SK-N-SH (cell line): ENCODE data around the gene MRPL54. TPM values are rescaled to one million over a fixed set of nuclear protein-coding genes. Genes with fewer than 3 reads are reported as not detected.

Experiments
- CTCF ChIA-PET: fragments of 300-600, 350-600 bp; formaldehyde crosslinking; extraction: SDS; loops from one replicate; lab custom pipeline; 2021; lab: Yijun Ruan, JAX
- POLR2A ChIA-PET: fragments of 350-600 bp; sonication (Branson Sonifier 250); formaldehyde crosslinking; extraction: SDS; loops from one replicate; lab custom pipeline; 2020; ENCODE audit warnings: antibody characterized with exemption, inconsistent platforms; lab: Yijun Ruan, JAX
- DNase-seq: peaks from one replicate; pipeline ENCODE4 v3.0.0; 2012
- H2AFZ ChIP-seq: fragments of 200-600 bp; sonication (generic); 2 replicates; pipeline ENCODE4 v1.8.1; 2016; ENCODE audit warnings: antibody characterized with exemption, mild to moderate bottlenecking, low read depth
- H3F3A ChIP-seq: fragments of 200-600 bp; sonication (generic); replicated peaks from 2 replicates; pipeline ENCODE3; 2016; ENCODE audit warnings: antibody characterized with exemption, mild to moderate bottlenecking; ENCODE audit not compliant: insufficient read depth
- H3K27ac ChIP-seq, 2 experiments: fragments of 200-500 bp in 1 of 2; fragments of 200-600 bp in 1 of 2; sonication (Bioruptor generic) in 1 of 2; sonication (generic), shearing (Covaris generic) in 1 of 2; 2 replicates each; pipeline versions ENCODE4 v1.5.1 to v1.6.1; 2014 to 2016; ENCODE audit warnings: low read depth in 2 of 2, inconsistent platforms in 1 of 2, low read length in 1 of 2, mild to moderate bottlenecking in 1 of 2, mixed read lengths in 1 of 2
- H3K27me3 ChIP-seq: fragments of 200-600 bp; sonication (generic), shearing (Covaris generic); 2 replicates; pipeline ENCODE4 v1.6.1; 2016; ENCODE audit warnings: mixed run types; ENCODE audit not compliant: insufficient read depth
- H3K36me3 ChIP-seq, 2 experiments: fragments of 200-500 bp in 1 of 2; fragments of 200-600 bp in 1 of 2; sonication (Bioruptor generic) in 1 of 2; sonication (generic) in 1 of 2; replicated peaks in 1 of 2; 2 replicates each; pipeline versions ENCODE3 to v1.5.1; 2014 to 2016; ENCODE audit warnings: low read length in 1 of 2, mild to moderate bottlenecking in 1 of 2; ENCODE audit not compliant: insufficient read depth in 2 of 2, control insufficient read depth in 1 of 2
- H3K4me1 ChIP-seq, 2 experiments: fragments of 200-500 bp in 1 of 2; fragments of 200-600 bp in 1 of 2; sonication (Bioruptor generic) in 1 of 2; sonication (generic), shearing (Covaris generic) in 1 of 2; 2 replicates each; pipeline versions ENCODE4 v1.5.1 to v1.6.1; 2014 to 2016; ENCODE audit warnings: low read depth in 1 of 2, low read length in 1 of 2, mixed run types in 1 of 2; ENCODE audit not compliant: insufficient read depth in 2 of 2, control insufficient read depth in 1 of 2
- H3K4me2 ChIP-seq: fragments of 200-600 bp; sonication (generic), shearing (Covaris generic); 2 replicates; pipeline ENCODE4 v1.6.1; 2017; ENCODE audit warnings: mixed run types
- H3K4me3 ChIP-seq, 2 experiments: fragments of 200-500 bp in 1 of 2; fragments of 200-600 bp in 1 of 2; sonication (Bioruptor generic) in 1 of 2; sonication (generic), shearing (Covaris generic) in 1 of 2; 2 replicates each; pipeline versions ENCODE4 v1.5.1 to v1.8.1; 2014 to 2016; ENCODE audit warnings: low read depth in 2 of 2, inconsistent platforms in 1 of 2, low read length in 1 of 2, mild to moderate bottlenecking in 1 of 2, mixed read lengths in 1 of 2, moderate library complexity in 1 of 2
- H3K79me2 ChIP-seq: fragments of 200-600 bp; sonication (generic); 2 replicates; pipeline ENCODE4 v1.8.1; 2017; ENCODE audit warnings: mild to moderate bottlenecking; ENCODE audit not compliant: insufficient read depth
- H3K9ac ChIP-seq: fragments of 200-600 bp; sonication (generic); 2 replicates; pipeline ENCODE4 v1.6.1; 2017; ENCODE audit warnings: mixed run types
- H3K9me2 ChIP-seq: fragments of 200-600 bp; sonication (generic); 2 replicates; pipeline ENCODE4 v1.6.1; 2017; ENCODE audit warnings: mixed run types
- H3K9me3 ChIP-seq: fragments of 200-600 bp; sonication (generic); 2 replicates; pipeline ENCODE4 v1.6.1; 2017; ENCODE audit warnings: mixed run types, mild to moderate bottlenecking, moderate library complexity
- H4K20me1 ChIP-seq: fragments of 200-600 bp; sonication (generic); 2 replicates; pipeline ENCODE4 v1.6.1; 2017; ENCODE audit warnings: mild to moderate bottlenecking, mixed run types; ENCODE audit not compliant: insufficient read depth
- CHD2 ChIP-seq: fragments of 150-350 bp; IDR thresholded peaks from 2 replicates; pipeline ENCODE4 v1.6.1; 2018; ENCODE audit warnings: low read length; ENCODE audit not compliant: partially characterized antibody
- ELF1 ChIP-seq: IDR thresholded peaks from 2 replicates; pipeline ENCODE4 v1.4.0; 2012
- FOSL2 ChIP-seq: IDR thresholded peaks from 2 replicates; pipeline ENCODE4 v1.4.0; 2012; ENCODE audit warnings: low read depth, mild to moderate bottlenecking, moderate library complexity, borderline replicate concordance
- FOXJ3 ChIP-seq: sonication (generic); formaldehyde crosslinking; IDR thresholded peaks from 2 replicates; pipeline ENCODE4 v1.5.1; 2020; ENCODE audit warnings: mild to moderate bottlenecking, missing genetic modification reagents
- FOXM1 ChIP-seq: IDR thresholded peaks from 2 replicates; pipeline ENCODE4 v1.4.0; 2012; ENCODE audit warnings: low read depth, mild to moderate bottlenecking
- GABPA ChIP-seq: IDR thresholded peaks from 2 replicates; pipeline ENCODE4 v1.4.0; 2012; ENCODE audit warnings: low read depth, mild to moderate bottlenecking
- JUND ChIP-seq: IDR thresholded peaks from 2 replicates; pipeline ENCODE4 v1.4.0; 2012
- MXI1 ChIP-seq: IDR thresholded peaks from 2 replicates; pipeline ENCODE4 v1.6.1; 2012; ENCODE audit warnings: mild to moderate bottlenecking, low read depth, low read length, improper control_type of control experiment
- NRF1 ChIP-seq: IDR thresholded peaks from 2 replicates; pipeline ENCODE4 v1.6.1; 2012; ENCODE audit warnings: low read depth, mild to moderate bottlenecking, low read length
- POLR2AphosphoS5 ChIP-seq: IDR thresholded peaks from 2 replicates; pipeline ENCODE4 v1.6.1; 2012; ENCODE audit warnings: low read depth, low read length
- RAD21 ChIP-seq: IDR thresholded peaks from 2 replicates; pipeline ENCODE4 v1.6.1; 2012; ENCODE audit warnings: mild to moderate bottlenecking, low read length
- RCOR1 ChIP-seq: fragments of 150-350 bp; IDR thresholded peaks from 2 replicates; pipeline ENCODE4 v1.6.1; 2017; ENCODE audit warnings: antibody characterized with exemption, low read length
- RFX5 ChIP-seq: IDR thresholded peaks from 2 replicates; pipeline ENCODE4 v1.6.1; 2012; ENCODE audit warnings: mild to moderate bottlenecking, improper control_type of control experiment, low read length
- RXRA ChIP-seq: IDR thresholded peaks from 2 replicates; pipeline ENCODE4 v1.4.0; 2012; ENCODE audit warnings: low read depth, mild to moderate bottlenecking, borderline replicate concordance
- SIN3A ChIP-seq: IDR thresholded peaks from 2 replicates; pipeline ENCODE4 v1.6.1; 2012; ENCODE audit warnings: low read depth, mild to moderate bottlenecking, low read length, moderate library complexity, borderline replicate concordance
- SMC3 ChIP-seq: IDR thresholded peaks from 2 replicates; pipeline ENCODE4 v1.6.1; 2012; ENCODE audit warnings: low read depth, low read length, improper control_type of control experiment
- TAF1 ChIP-seq: IDR thresholded peaks from 2 replicates; pipeline ENCODE4 v1.6.1; 2012; ENCODE audit warnings: low read depth, mild to moderate bottlenecking, low read length, moderate library complexity, borderline replicate concordance
- WGBS: methylation state at CpG from one replicate; pipeline ENCODE4 v1.1.6; 2017; ENCODE audit warnings: low lambda C conversion rate; 5-methylcytosine and 5-hydroxymethylcytosine counted together
- polyA plus RNA-seq, 3 experiments: library from polyadenylated mRNA; depleted of rRNA; stranded (reverse); fragments of >200 nt; gene quantifications; 2 replicates each; pipeline ENCODE4 v1.2.3, GENCODE V29; 2012
- TF ChIP-seq, protein P1 (sequence below): fragments of 150-350 bp; IDR thresholded peaks from 2 replicates; pipeline ENCODE4 v1.6.1; 2016; ENCODE audit warnings: mild to moderate bottlenecking, low read depth, low read length
- TF ChIP-seq, protein P2 (sequence below): fragments of 200-600 bp; sonication (generic); IDR thresholded peaks from 2 replicates; pipeline ENCODE4 v1.6.1; 2017; ENCODE audit warnings: antibody characterized with exemption, mild to moderate bottlenecking, moderate library complexity

The MRPL54 gene
- polyA plus RNA-seq, 1 of the 3 experiments (the other 2 are of a cell fraction): 125 TPM

DNA sequence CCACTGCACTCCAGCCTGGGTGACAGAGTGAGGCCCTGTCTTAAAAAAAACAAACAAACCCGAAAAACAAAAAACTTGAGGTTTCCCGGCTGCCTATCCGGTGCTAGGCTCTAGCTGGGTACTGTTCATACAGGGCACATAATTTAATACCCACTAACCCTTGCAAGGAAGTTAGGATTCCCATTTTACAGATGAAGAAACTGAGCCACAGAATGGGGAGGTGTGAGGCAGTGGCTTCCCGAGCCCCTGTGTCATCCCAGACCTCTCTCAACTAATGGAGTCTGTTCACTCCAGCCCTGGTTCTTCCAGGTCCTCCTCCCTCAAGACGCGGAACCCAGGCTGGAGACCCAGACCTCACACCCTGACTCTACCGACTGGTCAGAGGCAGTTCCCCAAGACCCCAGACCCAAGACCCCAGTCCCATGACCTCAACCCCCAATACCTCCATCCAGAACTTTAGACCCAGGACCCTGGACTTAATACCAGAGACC, 1.6 kb upstream of the MRPL54 start:
- no peaks in the 10 kb centered on the region for H3K9me2 ChIP-seq
- no peaks in the 10 kb centered on the region for H4K20me1 ChIP-seq
- H3K9ac ChIP-seq: peak overlapping the region; percentile 96
- H3K4me3 ChIP-seq: peak overlapping the region; percentile 73 to 94
- no peaks in the 10 kb centered on the region for H3K9me3 ChIP-seq
- H3F3A ChIP-seq: no peaks in the 10 kb centered on the region
- CTCF ChIA-PET: interaction anchor here (0.6 to 2.5 kb wide), 6 partner anchors 10 to 409 kb away, joined by 3 to 13 read pairs (median 4); partner anchors contain the start of gene ATCAY
- H2AFZ ChIP-seq: peak overlapping the region; percentile 87
- TF ChIP-seq POLR2AphosphoS5 (no peak), JUND (no peak), RAD21 (no peak), TAF1 (no peak), FOSL2 (no peak), RXRA (no peak), FOXJ3 (CRISPR knock-in tag) (no peak), RFX5 (no peak)
- TF ChIP-seq, protein P1, sequence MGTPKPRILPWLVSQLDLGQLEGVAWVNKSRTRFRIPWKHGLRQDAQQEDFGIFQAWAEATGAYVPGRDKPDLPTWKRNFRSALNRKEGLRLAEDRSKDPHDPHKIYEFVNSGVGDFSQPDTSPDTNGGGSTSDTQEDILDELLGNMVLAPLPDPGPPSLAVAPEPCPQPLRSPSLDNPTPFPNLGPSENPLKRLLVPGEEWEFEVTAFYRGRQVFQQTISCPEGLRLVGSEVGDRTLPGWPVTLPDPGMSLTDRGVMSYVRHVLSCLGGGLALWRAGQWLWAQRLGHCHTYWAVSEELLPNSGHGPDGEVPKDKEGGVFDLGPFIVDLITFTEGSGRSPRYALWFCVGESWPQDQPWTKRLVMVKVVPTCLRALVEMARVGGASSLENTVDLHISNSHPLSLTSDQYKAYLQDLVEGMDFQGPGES: no peak
- no peak for DNase-seq
- WGBS: 40% methylated on average over 7 of the region's 7 CpGs
- H3K79me2 ChIP-seq: peaks cover 36% of the 10 kb centered on the region
- peaks cover 2 to 3% of the 10 kb centered on the region in 2 experiments for H3K36me3 ChIP-seq
- no peaks in the 10 kb centered on the region for H3K27me3 ChIP-seq
- POLR2A ChIA-PET: interaction anchor here (0.7 kb wide), 1 partner anchor 9 kb away, joined by 3 read pairs; no protein-coding TSS in a partner anchor
- H3K4me2 ChIP-seq: peak overlapping the region; percentile 92
- peak overlapping the region; percentile 41 to 68; a peak in 2 of 4 replicates for H3K27ac ChIP-seq
- peaks cover 7 to 9% of the 10 kb centered on the region in 2 experiments; a peak in 2 of 4 replicates for H3K4me1 ChIP-seq

DNA sequence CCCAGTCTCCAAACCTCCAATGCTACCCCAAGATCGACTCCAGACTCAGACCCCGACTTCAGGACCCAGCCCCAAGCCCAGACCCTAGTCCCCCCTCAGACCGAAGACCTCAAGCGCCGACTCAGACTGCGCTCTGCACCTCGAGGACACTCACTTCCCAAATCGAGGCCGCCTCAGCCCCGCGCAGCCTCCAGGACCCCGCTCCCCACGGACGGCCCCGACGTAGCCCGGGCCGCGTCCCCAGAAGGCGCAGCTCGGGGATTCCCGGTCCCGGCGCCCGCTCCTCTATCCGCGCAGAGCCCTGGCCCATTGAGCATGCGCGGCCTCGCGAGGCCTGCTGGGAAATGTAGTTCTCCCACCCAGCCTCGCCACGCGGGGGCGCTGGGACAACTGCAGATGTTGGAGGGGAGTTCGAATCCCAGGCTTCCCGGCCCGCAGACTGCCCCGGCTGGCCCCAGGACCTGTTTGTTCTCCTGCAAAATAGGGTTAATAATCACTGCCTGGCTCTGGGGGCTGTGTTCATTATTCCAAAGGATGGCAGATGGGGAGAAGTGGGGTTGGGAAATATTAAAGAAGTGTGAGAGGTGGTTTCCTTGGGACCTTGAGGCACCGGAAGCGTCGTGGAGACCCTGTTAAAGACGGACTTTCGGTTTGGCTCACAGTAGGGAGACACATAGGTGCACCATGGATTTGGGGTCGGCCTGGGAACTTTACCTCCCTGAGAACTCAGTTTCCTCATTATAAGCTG, 926 bp upstream of the MRPL54 start, which contains the start of gene APBA3:
TSS of gene APBA3 (minus strand) at position 311 of the 748 bp plus-strand sequence. CDS start 1,428 bp downstream, outside the sequence.
- Histone ChIP-seq H3F3A (no peaks in the 10 kb centered on the region), H3K27ac (peak within 1 kb of the TSS; percentile 95 to 96), H4K20me1 (no peaks in the 10 kb centered on the region), H2AFZ (peak within 1 kb of the TSS; percentile 90), H3K36me3 (peaks cover 3% of the 10 kb centered on the region in 2 experiments), H3K4me3 (peak within 1 kb of the TSS; percentile 73 to 94), H3K4me2 (peak within 1 kb of the TSS; percentile 92), H3K79me2 (peaks cover 36% of the 10 kb centered on the region), H3K9me2 (no peaks in the 10 kb centered on the region), H3K4me1 (peaks cover 7 to 9% of the 10 kb centered on the region in 2 experiments; a peak in 2 of 4 replicates), H3K27me3 (no peaks in the 10 kb centered on the region), H3K9me3 (no peaks in the 10 kb centered on the region), H3K9ac (peak within 1 kb of the TSS; percentile 96)
- TF ChIP-seq GABPA (peak; percentile 21; the same call in 1 of the 2 replicates), TAF1 (peak; percentile 60; the same call in 1 of the 2 replicates), MXI1 (no peak; the same call in 1 of the 2 replicates), NRF1 (peak; percentile 86), SIN3A (peak; percentile 29; the same call in 1 of the 2 replicates), FOXM1 (no peak), RAD21 (0 out of 2 replicates have a peak, but pooled peaks have one; percentile 2), CHD2 (peak; percentile 80), FOXJ3 (CRISPR knock-in tag) (no peak), POLR2AphosphoS5 (peak; percentile 92), RFX5 (no peak), SMC3 (no peak), ELF1 (no peak; the same call in 1 of the 2 replicates), RCOR1 (peak; percentile 54; the same call in 1 of the 2 replicates)
- TF ChIP-seq, protein P2, sequence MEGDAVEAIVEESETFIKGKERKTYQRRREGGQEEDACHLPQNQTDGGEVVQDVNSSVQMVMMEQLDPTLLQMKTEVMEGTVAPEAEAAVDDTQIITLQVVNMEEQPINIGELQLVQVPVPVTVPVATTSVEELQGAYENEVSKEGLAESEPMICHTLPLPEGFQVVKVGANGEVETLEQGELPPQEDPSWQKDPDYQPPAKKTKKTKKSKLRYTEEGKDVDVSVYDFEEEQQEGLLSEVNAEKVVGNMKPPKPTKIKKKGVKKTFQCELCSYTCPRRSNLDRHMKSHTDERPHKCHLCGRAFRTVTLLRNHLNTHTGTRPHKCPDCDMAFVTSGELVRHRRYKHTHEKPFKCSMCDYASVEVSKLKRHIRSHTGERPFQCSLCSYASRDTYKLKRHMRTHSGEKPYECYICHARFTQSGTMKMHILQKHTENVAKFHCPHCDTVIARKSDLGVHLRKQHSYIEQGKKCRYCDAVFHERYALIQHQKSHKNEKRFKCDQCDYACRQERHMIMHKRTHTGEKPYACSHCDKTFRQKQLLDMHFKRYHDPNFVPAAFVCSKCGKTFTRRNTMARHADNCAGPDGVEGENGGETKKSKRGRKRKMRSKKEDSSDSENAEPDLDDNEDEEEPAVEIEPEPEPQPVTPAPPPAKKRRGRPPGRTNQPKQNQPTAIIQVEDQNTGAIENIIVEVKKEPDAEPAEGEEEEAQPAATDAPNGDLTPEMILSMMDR: peak; percentile 77
- peak; percentile 96 for DNase-seq
- ChIA-PET CTCF (interaction anchor here (0.6 to 2.5 kb wide), 11 partner anchors 11 to 410 kb away, joined by 3 to 13 read pairs (median 4); partner anchors contain the start of gene RAX2), POLR2A (interaction anchor here (1.1 to 1.4 kb wide), 4 partner anchors 12 to 226 kb away, joined by 3 to 7 read pairs (median 4); partner anchors contain the start of gene ATCAY)
- 8% methylated on average over 16 of the region's 45 CpGs for WGBS
